Parathyroid adenoma (tissue), 2 donors: ENCODE results near the gene STK11IP.

Experiments used
- H2AFZ ChIP-seq: fragments of 300-600 bp; sonication (generic); one replicate; pipeline ENCODE4 v1.7.0; 2017; ENCODE audit warnings: antibody characterized with exemption, mild to moderate bottlenecking
- H3K27ac ChIP-seq: fragments of 300-600 bp; sonication (generic); one replicate; pipeline ENCODE4 v1.7.0; 2017
- H3K27me3 ChIP-seq: fragments of 300-600 bp; sonication (generic); one replicate; pipeline ENCODE4 v1.7.0; 2017; ENCODE audit warnings: low read length; ENCODE audit not compliant: control insufficient read depth, insufficient read depth
- H3K36me3 ChIP-seq: fragments of 300-600 bp; sonication (generic); one replicate; pipeline ENCODE4 v1.7.0; 2017; ENCODE audit warnings: low read length; ENCODE audit not compliant: control insufficient read depth, insufficient read depth
- H3K4me1 ChIP-seq: fragments of 300-600 bp; sonication (generic); one replicate; pipeline ENCODE4 v1.7.0; 2017; ENCODE audit warnings: control low read depth
- H3K4me2 ChIP-seq: fragments of 300-600 bp; sonication (generic); one replicate; pipeline ENCODE4 v1.7.0; 2017; ENCODE audit warnings: low read length
- H3K4me3 ChIP-seq: fragments of 300-600 bp; sonication (generic); one replicate; pipeline ENCODE4 v1.7.0; 2017; ENCODE audit warnings: low read depth, low read length
- H3K79me2 ChIP-seq: fragments of 300-600 bp; sonication (generic); one replicate; pipeline ENCODE4 v1.7.0; 2017; ENCODE audit warnings: control low read depth
- H3K9ac ChIP-seq: fragments of 300-600 bp; sonication (generic); one replicate; pipeline ENCODE4 v1.7.0; 2017; ENCODE audit warnings: mild to moderate bottlenecking
- H3K9me3 ChIP-seq: fragments of 300-600 bp; sonication (generic); one replicate; pipeline ENCODE4 v1.7.0; 2017; ENCODE audit warnings: low read length; ENCODE audit not compliant: control insufficient read depth
- CTCF ChIP-seq: fragments of 300-600 bp; sonication (generic); IDR thresholded peaks from one replicate; pipeline ENCODE4 v1.7.0; 2017; ENCODE audit warnings: antibody characterized with exemption, mild to moderate bottlenecking
- donor health status: primary hyperparathyroidism.

The STK11IP gene

DNA sequence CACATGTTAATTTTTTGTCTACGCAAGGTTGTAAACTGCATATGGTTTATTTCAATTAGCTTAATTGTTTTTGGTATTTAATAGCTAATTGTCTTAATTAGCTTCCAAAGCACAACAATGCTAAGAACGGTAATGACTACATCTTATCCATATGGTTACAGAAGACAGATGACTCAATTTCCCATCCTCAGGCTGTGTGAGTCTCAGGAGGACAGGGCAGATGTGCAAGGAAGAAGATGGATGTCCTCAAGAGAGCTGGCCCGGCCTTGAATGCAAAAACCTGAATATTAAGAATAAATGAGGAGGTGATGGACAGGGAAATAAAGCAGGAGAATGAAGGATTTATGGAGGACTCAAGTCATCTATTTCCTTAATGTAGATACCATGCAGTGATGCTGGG is 61.2 kb downstream of the STK11IP start:
- H3K4me1 ChIP-seq, result no peaks in the 10 kb centered on the region
- H3K36me3 ChIP-seq, result no peaks in the 10 kb centered on the region
- H3K9ac ChIP-seq, result no peak overlapping the region
- no peak overlapping the region for H3K4me2 ChIP-seq
- H3K27me3 ChIP-seq, result no peaks in the 10 kb centered on the region
- H3K4me3 ChIP-seq, result no peak overlapping the region
- no peak overlapping the region for H2AFZ ChIP-seq
- TF ChIP-seq CTCF, result no peak
- H3K27ac ChIP-seq, result no peak overlapping the region
- no peaks in the 10 kb centered on the region for H3K79me2 ChIP-seq
- H3K9me3 ChIP-seq, result no peaks in the 10 kb centered on the region

- Histone ChIP-seq H3K27ac (no peak overlapping the region), H3K9me3 (no peaks in the 10 kb centered on the region), H3K79me2 (no peaks in the 10 kb centered on the region), H3K4me3 (no peak overlapping the region), H3K4me1 (no peaks in the 10 kb centered on the region), H2AFZ (no peak overlapping the region), H3K27me3 (no peaks in the 10 kb centered on the region), H3K4me2 (no peak overlapping the region), H3K9ac (no peak overlapping the region), H3K36me3 (no peaks in the 10 kb centered on the region)
- no peak for TF ChIP-seq CTCF
Measured at GRCh38 chr2:219661197-219661954, 63.7 kb downstream of the STK11IP start.

- no peaks in the 10 kb centered on the region for H3K27me3 ChIP-seq
- no peak overlapping the region for H3K4me2 ChIP-seq
- no peak overlapping the region for H3K27ac ChIP-seq
- no peak overlapping the region for H3K9ac ChIP-seq
- H3K79me2 ChIP-seq, result no peaks in the 10 kb centered on the region
- no peak overlapping the region for H2AFZ ChIP-seq
- no peak for TF ChIP-seq CTCF
- H3K36me3 ChIP-seq, result no peaks in the 10 kb centered on the region
- no peaks in the 10 kb centered on the region for H3K4me1 ChIP-seq
- no peaks in the 10 kb centered on the region for H3K9me3 ChIP-seq
- H3K4me3 ChIP-seq, result no peak overlapping the region
Measured at GRCh38 chr2:219661955-219662395, 64.3 kb downstream of the STK11IP start.

- H3K9me3 ChIP-seq, result no peaks in the 10 kb centered on the region
- H3K4me2 ChIP-seq, result no peak overlapping the region
- no peaks in the 10 kb centered on the region for H3K79me2 ChIP-seq
- no peak for TF ChIP-seq CTCF
- H3K9ac ChIP-seq, result no peak overlapping the region
- H3K4me1 ChIP-seq, result no peaks in the 10 kb centered on the region
- H3K27me3 ChIP-seq, result no peaks in the 10 kb centered on the region
- H3K36me3 ChIP-seq, result no peaks in the 10 kb centered on the region
- H3K27ac ChIP-seq, result no peak overlapping the region
- H2AFZ ChIP-seq, result no peak overlapping the region
- H3K4me3 ChIP-seq, result no peak overlapping the region
Measured at GRCh38 chr2:219662566-219662965, 64.9 kb downstream of the STK11IP start.
